ENCODE measurements around the gene HDAC8. TPM values are rescaled to one million over a fixed set of nuclear protein-coding genes. Genes with fewer than 3 reads are reported as not detected.
"Not testable (repeated sequence)": the region's sequence is repeated elsewhere in the genome, so short reads cannot be mapped to it uniquely, and the experiment has no call there.

HDAC8 gene
- total RNA-seq (2014; rRNA removed; shearing (Covaris generic); ENCODE audit: low replicate concordance): 26.1 and 40.9 TPM in 2 replicates

DNA sequence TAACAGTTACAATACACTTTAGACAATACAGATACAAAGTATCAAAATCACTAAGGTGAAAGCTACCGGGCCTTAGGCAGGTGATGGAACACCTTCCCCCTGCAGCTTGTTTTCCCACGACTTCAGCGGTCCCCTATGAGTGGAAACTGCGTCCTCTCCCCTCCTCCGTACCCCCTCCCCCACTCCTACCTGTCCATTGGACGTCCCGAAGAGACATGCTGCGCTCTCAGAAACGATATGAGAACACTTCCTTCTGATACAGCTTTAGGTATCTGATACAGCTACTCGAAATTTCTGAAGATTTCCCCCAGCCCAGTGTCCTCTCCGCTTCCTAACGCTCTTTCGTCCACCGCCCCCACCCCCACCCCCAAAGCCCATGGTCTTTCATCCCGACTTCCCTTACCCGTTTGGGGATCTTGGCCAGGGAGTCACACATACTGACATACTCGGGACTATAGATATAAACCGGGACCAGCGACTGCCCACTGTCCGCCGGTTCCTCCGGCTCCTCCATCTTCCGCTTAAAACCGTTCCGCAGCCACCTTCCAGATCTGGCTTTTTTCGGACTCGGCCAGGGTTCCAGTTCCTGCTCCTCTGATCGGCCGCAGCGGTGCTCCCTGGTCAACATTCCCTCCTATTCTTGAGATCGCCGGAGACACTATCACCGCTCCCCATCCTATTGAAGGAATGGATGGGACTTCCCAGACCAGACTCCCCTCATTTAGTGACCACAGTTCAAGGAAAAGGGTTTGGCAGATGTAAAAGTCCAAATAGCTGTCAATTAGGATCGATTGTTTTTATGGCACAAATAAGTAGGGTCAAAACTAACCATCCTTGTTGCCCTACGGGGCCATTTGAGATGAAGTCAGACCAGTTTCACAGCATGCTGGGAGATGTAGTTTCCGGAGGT is at the start of gene HDAC8:
Gene HDAC8, minus strand, starts transcription at position 596 of the 910 bp plus-strand sequence. Its CDS starts 82 bp downstream, at position 514.
- peak; percentile 76 for DNase-seq (ENCODE audit: low read depth)
- in situ Hi-C loops (cut with HindIII; ENCODE audit: low pct_unique_long_range_greater_than_20kb, low sequenced_read_pairs): no loop called here

- no peak for DNase-seq (ENCODE audit: low read depth)
- in situ Hi-C loops (cut with HindIII; ENCODE audit: low pct_unique_long_range_greater_than_20kb, low sequenced_read_pairs): no loop called here
Measured at GRCh38 chrX:72621625-72622485, 49.2 kb upstream of the HDAC8 start.

DNA sequence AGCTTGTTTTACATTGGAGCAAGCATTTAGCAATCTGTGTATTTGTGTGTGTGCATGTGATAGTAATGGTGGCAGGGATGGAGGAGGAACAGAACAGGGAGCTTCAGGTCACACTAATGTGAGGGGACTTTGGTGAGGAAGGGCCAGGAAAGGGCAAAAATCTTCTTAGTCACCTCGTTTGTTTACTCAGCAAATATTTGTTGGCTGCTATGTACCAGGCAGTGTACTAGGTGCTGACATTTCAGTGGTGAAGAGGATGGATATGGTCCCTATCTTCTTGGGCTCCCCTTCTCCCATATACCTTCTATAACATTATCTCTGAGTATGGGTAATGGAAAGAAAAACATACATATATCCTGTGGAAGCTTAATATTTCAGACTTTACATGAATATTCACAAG is 48.5 kb upstream of the HDAC8 start:
- in situ Hi-C loops (cut with HindIII; ENCODE audit: low pct_unique_long_range_greater_than_20kb, low sequenced_read_pairs): no loop called here
- no peak for DNase-seq (ENCODE audit: low read depth)

GRCh38 chrX:72620550-72621145 is 48.0 kb upstream of the HDAC8 start:
- in situ Hi-C loops (cut with HindIII; ENCODE audit: low pct_unique_long_range_greater_than_20kb, low sequenced_read_pairs): no loop called here
- peak; percentile 67 for DNase-seq (ENCODE audit: low read depth)

DNA sequence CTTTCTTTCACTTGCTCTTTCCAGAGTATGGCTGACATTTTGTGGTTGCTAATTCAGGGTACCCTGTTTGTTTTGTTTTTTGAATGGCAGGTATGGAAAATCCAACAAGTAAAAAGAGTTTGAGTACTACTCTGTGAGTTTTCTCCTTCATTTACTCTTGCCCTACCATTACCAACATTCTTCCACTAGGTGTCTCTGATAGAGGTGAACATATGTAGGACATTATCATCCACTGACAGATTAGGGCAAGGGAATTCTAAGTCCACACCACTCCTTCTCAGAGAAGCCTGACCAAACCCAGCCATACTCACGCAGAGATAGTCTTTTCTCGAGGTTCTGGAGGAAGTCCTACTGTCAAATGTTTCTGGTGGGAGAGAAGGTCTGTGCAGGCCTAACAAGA is 36.7 kb upstream of the HDAC8 start:
- in situ Hi-C loops (cut with HindIII; ENCODE audit: low pct_unique_long_range_greater_than_20kb, low sequenced_read_pairs): no loop called here

GRCh38 chrX:72604705-72605104 is 32.1 kb upstream of the HDAC8 start:
- DNase-seq (ENCODE audit: low read depth): no peak
- in situ Hi-C loops (cut with HindIII; ENCODE audit: low pct_unique_long_range_greater_than_20kb, low sequenced_read_pairs): no loop called here

More for the DNA sequence above, 36.7 kb upstream of the HDAC8 start:
- DNase-seq (ENCODE audit: low read depth): no peak

DNA sequence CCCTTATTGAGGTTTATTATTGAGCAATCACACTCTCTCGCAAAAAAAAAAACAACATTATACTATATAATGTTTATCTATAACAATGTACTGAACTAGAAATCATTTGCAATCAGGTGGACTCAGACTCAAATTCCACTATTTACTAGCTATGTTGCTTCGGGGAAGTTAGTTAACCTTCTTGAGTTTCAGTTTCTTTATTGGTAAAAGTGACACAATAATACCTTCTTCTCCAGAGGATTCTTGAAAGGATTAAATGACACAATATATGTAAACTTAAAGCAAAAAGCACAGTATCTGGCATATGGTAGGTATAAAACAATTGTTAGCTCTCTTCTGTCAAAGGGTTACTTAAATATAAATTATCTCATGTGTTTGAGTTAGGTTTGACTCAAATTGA is 31.5 kb upstream of the HDAC8 start:
- DNase-seq (ENCODE audit: low read depth): no peak

GRCh38 chrX:72591038-72591437 is 18.4 kb upstream of the HDAC8 start:
- DNase-seq (ENCODE audit: low read depth); in situ Hi-C loops (cut with HindIII; ENCODE audit: low pct_unique_long_range_greater_than_20kb, low sequenced_read_pairs): not testable (repeated sequence)

More for the DNA sequence above, 31.5 kb upstream of the HDAC8 start:
- in situ Hi-C loops (cut with HindIII; ENCODE audit: low pct_unique_long_range_greater_than_20kb, low sequenced_read_pairs): no loop called here

DNA sequence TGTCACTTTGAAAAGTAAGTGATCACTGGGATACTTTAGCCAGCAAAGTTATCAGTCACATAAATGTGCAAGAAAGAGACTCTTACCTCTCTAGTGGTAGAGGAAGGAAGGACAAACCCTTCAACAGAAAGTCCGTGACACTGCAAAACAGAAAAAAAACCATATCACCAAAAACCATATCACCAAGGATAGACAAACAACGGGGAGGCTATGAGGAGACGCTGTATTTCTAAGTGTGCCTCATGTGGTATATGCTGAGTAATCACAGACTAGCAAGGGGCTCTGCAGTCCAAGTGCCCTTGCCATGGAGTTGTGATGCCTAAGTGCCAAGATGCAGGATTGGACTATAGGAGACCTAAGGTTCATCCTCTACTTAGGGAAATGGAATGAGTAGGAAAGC is 11.5 kb upstream of the HDAC8 start:
- no peak for DNase-seq (ENCODE audit: low read depth)
- in situ Hi-C loops (cut with HindIII; ENCODE audit: low pct_unique_long_range_greater_than_20kb, low sequenced_read_pairs): no loop called here

DNA sequence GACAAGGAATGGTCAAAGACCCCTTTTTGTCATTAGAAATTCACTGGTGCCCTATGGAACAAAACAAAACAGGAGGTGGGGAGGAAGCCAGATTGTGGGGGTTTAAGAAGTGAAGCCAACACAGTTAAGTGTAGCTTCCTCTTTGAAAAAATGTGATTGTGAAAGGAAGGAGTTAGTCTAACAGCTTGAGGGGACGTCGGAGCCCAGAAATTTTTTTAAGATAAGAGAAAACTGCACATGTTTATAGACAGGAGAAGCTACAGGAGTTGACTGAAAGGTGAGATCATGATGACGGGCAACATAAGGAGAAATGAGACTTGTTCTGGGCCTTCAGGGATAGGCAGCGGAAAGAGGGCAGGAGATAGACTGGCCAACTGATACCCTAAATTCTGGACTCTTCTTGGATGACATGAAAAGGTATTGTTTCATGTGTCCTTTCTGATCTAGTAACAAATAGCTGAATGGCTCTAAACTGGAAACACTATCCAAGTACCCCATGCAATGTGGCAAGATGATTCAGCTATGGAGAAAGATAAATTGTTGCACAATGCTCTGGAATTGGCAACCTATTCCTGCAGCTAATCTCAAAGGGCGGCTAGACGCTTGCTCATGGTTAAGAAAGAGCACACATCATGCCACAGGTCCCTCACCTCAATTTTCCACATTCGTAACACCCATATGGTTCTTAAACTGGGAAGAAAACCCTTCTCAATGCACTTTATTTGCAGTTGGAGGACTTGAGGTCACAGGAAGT is 3.7 kb upstream of the HDAC8 start:
- no peak for DNase-seq (ENCODE audit: low read depth)
- in situ Hi-C loops (cut with HindIII; ENCODE audit: low pct_unique_long_range_greater_than_20kb, low sequenced_read_pairs): no loop called here

DNA sequence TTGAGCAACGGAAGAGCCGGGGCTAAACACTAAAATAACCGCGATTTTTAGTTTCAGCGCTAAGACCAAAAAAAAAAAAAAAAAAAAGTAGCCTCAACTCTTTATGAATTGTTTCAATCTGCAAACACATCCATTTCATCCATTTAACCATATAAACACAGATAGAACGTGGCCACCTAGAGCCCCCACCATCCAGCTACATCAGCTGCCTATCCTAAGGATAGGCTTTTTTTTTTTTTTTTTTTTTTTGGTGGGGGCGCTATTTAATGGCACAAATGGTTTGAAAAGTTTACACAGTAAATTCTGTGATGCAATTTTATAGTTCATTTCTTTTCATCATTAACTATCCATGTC is 492 bp upstream of the HDAC8 start:
- in situ Hi-C loops (cut with HindIII; ENCODE audit: low pct_unique_long_range_greater_than_20kb, low sequenced_read_pairs): no loop called here

DNA sequence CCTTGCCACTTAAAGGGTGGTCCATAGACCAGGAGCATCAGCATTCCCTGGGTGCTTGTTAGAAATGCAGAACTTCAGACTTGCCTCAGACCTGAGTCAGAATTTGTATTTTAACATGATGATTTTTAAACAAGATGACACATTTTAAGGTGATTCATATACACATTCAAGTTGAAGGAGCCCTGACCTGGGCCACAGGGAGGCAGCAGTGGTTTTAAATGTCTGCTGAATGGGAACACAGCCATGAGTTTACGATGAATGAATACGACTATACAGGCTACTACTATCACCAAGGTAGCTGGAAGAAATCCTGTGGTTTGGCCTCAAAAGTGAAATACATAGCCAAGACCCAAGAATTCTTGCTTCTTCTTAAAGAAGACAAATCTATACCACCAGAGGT is 2.9 kb downstream of the HDAC8 start:
- in situ Hi-C loops (cut with HindIII; ENCODE audit: low pct_unique_long_range_greater_than_20kb, low sequenced_read_pairs): no loop called here
- peak; percentile 7 for DNase-seq (ENCODE audit: low read depth)

More for the DNA sequence above, 492 bp upstream of the HDAC8 start:
- no peak for DNase-seq (ENCODE audit: low read depth)

DNA sequence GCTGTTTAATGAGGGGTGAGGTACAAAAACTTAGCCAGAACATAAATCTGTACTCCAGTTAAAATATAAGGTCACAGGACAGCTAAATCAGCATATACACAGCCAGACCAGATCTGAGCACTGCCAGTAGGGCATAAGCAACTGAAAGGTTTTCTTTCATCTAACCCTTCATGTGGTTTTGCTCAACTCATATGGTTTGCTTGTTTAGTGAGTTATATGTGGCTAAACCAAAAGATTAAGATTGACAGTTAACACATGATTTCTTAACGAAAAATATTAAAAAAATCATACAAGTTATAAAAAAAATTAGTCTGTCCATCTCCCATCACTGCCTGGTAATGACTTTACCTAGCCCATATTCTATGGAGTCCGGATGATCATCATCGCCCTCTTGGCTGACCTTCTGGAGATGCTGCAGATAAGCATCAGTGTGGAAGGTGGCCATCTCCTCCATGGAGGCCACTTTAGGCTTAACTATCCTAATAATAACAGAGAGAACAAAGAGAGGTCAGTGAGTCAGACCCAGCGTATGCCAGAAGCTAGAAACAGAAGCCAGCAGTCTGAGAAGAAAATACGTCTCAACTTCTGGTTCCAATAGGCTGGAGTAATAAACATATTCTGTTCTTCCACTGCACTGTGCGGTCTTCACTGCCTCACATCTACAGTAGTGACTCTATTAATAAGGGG is 4.1 kb downstream of the HDAC8 start:
- no peak for DNase-seq (ENCODE audit: low read depth)
- in situ Hi-C loops (cut with HindIII; ENCODE audit: low pct_unique_long_range_greater_than_20kb, low sequenced_read_pairs): no loop called here

- DNase-seq (ENCODE audit: low read depth): no peak
- in situ Hi-C loops (cut with HindIII; ENCODE audit: low pct_unique_long_range_greater_than_20kb, low sequenced_read_pairs): no loop called here
Measured at GRCh38 chrX:72566448-72566847, 6.2 kb downstream of the HDAC8 start.

DNA sequence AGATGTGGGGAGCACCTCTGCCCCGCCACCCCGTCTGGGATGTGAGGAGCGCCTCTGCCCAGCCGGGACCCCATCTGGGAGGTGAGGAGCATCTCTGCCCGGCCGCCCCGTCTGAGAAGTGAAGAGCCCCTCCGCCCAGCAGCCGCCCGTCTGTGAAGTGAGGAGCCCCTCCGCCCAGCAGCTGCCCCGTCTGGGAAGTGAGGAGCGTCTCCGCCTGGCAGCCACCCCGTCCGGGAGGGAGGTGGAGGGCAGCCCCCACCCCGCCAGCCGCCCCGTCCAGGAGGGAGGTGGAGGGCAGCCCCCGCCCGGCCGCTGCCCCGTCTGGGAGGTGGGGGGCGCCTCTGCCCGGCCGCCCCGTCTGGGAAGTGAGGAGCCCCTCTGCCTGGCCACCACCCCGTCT is 13.0 kb downstream of the HDAC8 start:
- DNase-seq (ENCODE audit: low read depth); in situ Hi-C loops (cut with HindIII; ENCODE audit: low pct_unique_long_range_greater_than_20kb, low sequenced_read_pairs): not testable (repeated sequence)

GRCh38 chrX:72554448-72555140 is 18.0 kb downstream of the HDAC8 start:
- in situ Hi-C loops (cut with HindIII; ENCODE audit: low pct_unique_long_range_greater_than_20kb, low sequenced_read_pairs): no loop called here
- peak; percentile 71 for DNase-seq (ENCODE audit: low read depth)

- in situ Hi-C loops (cut with HindIII; ENCODE audit: low pct_unique_long_range_greater_than_20kb, low sequenced_read_pairs); DNase-seq (ENCODE audit: low read depth): not testable (repeated sequence)
Measured at GRCh38 chrX:72552443-72552842, 20.2 kb downstream of the HDAC8 start.

All from Caki2 (cell line).